ENCODE measurements around the gene ERFL.

- TF ChIP-seq PBX3 (CRISPR knock-in tag; IDR thresholded peaks at IDR 0.05) = no peak
- no peak for TF ChIP-seq RBAK (tag by site-specific recombination; IDR thresholded peaks at IDR 0.05)
- TF ChIP-seq ZNF24 (tag by site-specific recombination; IDR thresholded peaks at IDR 0.05) = no peak
- TF ChIP-seq ZNF530 (tag by site-specific recombination; IDR thresholded peaks at IDR 0.05; ENCODE audit: low read depth) = no peak
- no peak for TF ChIP-seq ZNF701 (tag by site-specific recombination; IDR thresholded peaks at IDR 0.05)
- TF ChIP-seq KLF9 (tag by site-specific recombination; IDR thresholded peaks at IDR 0.05; ENCODE audit: low read depth) = no peak
- TF ChIP-seq ZSCAN16 (tag by site-specific recombination; IDR thresholded peaks at IDR 0.05) = no peak
- no peak for TF ChIP-seq ZNF488 (tag by site-specific recombination; IDR thresholded peaks at IDR 0.05)
- TF ChIP-seq ZSCAN4 (tag by site-specific recombination; IDR thresholded peaks at IDR 0.05) = no peak
- TF ChIP-seq ZFP37 (tag by site-specific recombination; IDR thresholded peaks at IDR 0.05) = no peak
- no peak for TF ChIP-seq HIC1 (tag by site-specific recombination; IDR thresholded peaks at IDR 0.05)
Measured at GRCh38 chr19:41909706-41910105, 18.5 kb downstream of the ERFL start.
